GM20431 (cell line): ENCODE results near the gene DNER.
"Not testable (repeated sequence)": the region's sequence is repeated elsewhere in the genome, so short reads cannot be mapped to it uniquely, and the experiment has no call there.

Source experiments
- in situ Hi-C: fragments of 300-500 bp; cut with MseI, MboI; formaldehyde crosslinking; loops from one replicate; pipeline ENCODE4 v1.15.0; 2020; ENCODE audit warnings: low sequenced_read_pairs; ENCODE audit not compliant: unreplicated experiment

The DNER gene

GRCh38 chr2:229417176-229417575 lies 297.2 kb downstream of the DNER start:
- in situ Hi-C loops = no loop called here

DNA sequence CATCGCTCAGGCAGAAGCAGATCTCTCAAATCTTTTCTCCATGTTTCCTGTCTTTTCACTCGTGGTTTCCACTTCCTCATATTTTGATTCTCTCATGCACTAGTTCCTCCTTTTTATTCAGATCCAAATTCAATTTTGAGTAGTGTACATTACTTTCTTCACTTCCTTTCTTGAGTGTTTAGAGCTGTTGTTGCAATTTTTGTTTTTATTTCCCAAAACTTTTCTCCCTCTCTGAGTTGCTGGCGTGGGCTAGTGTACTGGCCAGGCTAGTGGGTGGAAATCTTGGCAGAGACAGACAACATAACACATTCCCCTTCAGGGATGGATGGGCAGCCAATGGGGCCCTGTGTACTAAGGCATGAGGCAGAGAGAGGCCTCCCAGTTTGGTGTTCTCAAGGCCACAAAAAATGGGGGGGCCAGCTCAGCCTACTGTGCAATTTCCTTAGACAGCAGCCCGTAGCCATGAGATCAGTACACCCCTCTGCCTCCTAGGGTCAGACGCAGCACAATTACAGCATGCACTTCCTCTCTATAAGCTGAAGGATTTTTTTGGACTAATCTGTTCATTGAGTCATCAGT lies 298.1 kb downstream of the DNER start:
- in situ Hi-C loops = no loop called here

GRCh38 chr2:229414631-229415030 lies 299.7 kb downstream of the DNER start:
- in situ Hi-C loops = no loop called here

GRCh38 chr2:229412686-229413085 lies 301.7 kb downstream of the DNER start:
- in situ Hi-C loops = no loop called here

DNA sequence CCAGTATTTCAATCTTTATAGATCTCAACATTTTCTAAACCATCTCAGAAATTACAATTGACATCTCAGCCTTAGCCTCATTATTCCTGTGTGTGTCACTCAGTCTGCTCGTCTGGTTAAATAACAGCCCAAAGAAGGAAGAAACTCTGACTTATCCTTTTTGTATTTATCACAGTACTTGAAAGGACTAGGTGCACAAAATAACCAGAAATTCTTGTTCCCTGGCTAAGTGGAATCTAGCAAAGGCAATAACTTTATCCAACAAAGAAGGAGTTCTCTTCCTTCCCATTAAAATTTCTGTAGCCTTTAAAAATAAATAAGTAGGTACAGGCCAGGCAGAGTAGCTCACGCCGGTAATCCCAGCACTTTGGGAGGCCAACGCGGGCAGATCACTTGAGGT lies 303.4 kb downstream of the DNER start:
- in situ Hi-C loops = no loop called here

- in situ Hi-C loops = no loop called here
Measured at GRCh38 chr2:229410264-229410663, 304.1 kb downstream of the DNER start.

DNA sequence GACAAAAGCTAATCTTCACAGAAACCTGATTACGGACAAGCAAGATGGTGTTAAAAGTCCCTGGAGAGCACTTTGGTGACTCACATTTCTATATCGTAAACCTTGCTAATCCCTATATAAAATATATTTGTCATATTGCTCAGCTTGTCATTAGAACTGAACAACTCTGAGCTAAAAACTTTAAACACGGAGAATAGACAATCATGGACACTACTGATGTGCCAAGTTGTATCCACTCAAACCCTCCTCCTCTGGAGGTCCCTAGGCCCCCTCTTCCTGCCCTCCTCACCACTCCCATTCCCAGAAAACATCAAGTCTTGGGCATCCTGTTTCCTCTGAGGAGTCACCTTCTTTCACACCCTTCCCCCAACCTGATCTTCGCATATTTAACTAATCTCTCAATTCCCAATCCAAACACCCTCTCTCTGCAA lies 304.6 kb downstream of the DNER start:
- in situ Hi-C loops = no loop called here

DNA sequence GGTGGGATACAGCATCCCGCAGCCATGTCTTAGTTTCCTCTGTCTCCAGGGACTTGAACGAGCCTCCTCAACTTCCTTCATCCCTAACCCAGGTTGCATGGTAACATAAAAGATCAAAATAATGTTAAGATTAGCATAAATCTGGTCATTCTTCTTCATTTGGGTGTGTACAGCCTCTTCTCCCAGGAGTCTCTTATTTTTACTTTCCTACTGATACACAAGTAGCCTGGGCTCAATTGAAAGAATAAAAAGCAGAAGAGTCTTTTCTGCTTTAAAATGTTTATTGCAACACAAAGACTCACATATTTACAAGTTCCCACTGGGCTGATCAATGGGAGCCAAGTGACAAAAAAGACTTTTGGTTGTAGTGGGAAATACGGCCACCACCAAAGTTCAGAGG lies 305.4 kb downstream of the DNER start:
- in situ Hi-C loops = no loop called here

DNA sequence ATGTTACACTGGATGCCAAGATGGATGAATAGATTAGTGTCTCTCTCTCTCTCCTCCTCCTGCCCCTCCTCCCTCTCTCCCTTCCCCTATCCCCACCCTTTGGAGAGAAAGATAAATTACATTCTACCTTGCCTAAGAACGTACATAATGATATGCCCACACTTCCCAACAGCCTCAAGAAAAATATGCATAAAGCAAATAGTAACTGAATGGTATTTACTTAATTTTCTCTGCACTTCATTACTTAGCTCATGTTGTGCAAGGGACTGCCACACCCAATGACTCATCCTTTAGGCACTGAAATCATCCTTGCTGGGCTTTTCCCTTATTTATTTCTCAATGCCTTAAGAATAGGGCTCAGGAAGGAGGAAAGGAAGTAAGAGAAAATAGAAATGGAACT lies 306.0 kb downstream of the DNER start:
- in situ Hi-C loops = no loop called here

GRCh38 chr2:229407170-229407569 lies 307.2 kb downstream of the DNER start:
- in situ Hi-C loops = no loop called here

DNA sequence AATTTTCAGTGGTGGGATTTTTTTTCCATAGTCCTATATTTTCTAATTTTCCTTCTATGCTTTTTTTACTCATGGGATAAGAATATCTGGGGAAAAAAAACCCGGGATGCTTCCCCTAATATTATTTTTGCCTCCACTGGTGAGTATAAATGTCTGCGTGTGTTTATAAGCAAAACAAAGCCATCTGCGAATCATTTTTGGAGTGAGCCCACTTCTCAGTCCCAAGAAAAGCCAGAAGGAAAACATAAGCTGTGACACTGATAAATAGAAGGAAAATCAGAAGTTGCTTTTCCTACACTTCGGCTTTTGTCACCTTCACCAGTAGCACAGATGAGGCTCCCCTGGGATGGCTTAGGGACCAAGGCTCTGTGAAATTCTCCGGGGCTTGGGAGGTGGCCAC lies 308.6 kb downstream of the DNER start:
- in situ Hi-C loops = no loop called here

DNA sequence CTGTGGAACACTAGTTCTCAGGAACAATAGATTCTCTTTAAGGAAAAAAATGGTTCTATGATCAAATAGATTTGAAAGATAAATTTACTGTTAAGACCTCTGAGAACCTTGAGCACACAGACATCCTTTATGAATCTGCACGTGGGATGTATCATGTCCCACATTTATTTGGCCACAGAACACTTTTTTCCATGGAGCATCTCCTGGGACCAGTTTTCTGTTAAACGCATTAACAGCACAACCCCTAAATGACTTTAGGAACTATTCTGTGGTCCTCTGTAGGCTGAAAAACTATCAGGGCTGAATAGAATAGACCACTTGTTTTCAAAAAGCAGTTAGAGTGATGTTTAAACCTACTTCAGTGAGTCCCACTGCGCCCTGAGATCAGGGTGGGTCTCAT lies 311.1 kb downstream of the DNER start:
- in situ Hi-C loops = no loop called here

GRCh38 chr2:229401171-229401865 lies 313.0 kb downstream of the DNER start:
- in situ Hi-C loops = no loop called here

- in situ Hi-C loops = no loop called here
Measured at GRCh38 chr2:229393926-229394325, 320.4 kb downstream of the DNER start.

DNA sequence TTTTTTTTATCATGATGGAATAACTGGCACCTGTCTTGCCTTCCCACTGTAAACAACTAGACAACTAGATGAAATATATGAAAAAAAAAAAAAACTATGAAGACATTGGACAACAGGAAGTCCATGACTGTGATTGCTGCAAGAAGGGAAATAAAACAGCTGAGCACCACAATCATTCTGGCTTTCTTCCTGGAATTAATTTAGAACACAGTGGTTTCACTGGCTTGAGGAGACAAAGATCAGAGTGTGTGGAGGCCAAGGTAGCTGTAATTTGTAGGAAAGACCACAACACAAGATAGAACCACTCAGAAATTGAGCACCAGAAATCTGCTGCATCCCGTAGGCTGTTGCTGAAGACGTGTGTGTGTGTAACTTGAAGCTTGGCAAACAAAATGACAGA lies 322.2 kb downstream of the DNER start:
- in situ Hi-C loops = no loop called here

DNA sequence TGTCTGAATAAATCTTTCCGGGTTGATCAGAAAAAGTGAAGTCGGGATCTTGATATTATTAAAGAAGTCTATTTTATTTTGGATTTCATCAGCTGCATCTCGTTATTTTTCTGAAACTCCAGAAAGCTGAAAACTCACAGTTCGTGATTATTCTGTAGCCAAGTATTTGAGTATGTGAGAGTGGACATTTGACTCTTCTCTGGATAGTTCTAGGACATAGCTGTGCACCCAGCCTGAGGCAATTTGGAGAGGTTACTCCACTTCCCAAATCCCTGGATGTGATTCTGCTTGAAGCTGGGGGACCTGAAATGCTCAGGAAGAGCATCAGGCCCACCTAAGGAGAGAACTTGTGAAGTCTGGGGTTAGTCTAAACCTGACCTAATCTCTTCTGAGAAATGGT lies 325.6 kb downstream of the DNER start:
- in situ Hi-C loops = no loop called here

DNA sequence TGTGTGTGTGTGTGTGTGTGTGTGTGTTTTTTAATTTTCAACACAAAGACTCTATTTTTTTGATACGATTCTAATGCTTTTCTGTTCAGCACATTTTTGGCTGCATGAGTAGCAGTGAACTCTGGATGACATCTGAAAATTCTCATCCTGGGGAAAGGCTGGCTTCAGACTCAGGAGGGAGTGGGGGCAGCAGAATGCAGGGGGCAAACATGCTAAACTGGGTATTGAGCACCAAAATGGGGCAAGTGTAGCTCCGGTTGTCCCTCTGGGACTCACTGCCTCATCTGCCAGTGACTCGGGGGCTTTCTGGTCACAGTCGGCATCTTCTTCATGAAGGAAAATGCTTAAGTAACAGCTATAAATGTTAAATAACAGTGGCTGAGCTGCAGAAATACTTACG lies 326.5 kb downstream of the DNER start:
- in situ Hi-C loops = no loop called here

DNA sequence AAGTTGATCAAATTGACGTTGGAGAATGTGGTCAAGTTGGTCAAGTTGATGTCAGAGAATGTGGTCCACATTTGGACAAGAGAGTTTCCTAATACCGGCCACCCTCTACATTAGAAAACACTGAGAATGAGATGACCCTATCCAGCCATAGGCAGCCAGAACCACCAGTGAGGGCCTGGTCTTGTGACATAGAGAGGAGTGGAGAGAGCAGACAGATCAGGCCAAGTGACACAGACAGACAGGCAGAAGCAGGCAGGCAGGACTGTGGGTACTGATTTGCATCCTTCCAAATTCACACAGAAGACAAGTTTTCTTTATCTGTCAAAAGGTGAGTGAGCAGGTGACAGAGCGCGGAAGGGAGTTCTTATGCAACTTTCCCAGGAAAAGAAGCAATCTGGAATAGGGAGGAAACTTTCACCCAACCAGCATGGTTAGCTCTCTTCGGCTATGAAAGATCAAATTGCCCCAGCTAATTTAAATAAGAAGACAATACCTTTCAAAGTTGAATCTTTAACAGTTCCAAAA lies 334.2 kb downstream of the DNER start:
- in situ Hi-C loops = no loop called here

DNA sequence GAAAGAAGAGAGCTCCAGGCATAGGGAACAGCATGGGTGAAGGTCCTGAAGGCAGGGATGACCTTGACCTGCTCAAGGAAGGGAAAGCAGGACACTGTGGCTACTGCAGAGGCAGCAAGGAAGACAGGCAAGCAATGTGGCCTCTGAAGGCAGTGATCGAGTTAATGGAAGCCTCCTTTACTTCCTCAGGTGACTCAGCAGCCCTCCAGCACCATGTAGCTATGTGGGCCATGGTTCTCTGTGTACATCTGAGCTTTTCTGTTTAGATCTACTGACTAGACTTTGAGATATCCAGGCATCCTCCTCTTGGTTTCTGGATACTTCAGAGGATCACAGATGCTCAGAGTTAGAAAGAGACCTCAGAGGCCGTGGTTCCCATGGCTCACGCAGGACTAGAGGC lies 336.0 kb downstream of the DNER start:
- in situ Hi-C loops = no loop called here

DNA sequence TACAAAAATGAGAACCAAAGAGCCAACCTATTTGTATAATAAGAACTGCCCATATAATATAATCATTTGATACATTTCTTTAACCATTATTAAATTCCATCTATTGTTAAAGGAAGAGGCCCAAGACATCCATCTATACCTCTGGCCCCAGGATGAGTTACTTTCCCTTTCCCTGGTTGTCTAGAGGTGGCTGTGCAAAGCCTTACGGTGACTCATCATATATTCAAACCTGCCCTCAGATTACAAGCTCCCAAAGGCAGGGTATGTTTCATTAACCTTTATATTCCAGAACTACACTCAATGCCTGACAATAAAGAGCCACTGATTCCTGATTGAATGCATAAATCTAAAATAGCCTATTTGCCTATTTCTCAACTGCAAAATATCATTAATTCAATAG lies 337.5 kb downstream of the DNER start:
- in situ Hi-C loops = no loop called here

DNA sequence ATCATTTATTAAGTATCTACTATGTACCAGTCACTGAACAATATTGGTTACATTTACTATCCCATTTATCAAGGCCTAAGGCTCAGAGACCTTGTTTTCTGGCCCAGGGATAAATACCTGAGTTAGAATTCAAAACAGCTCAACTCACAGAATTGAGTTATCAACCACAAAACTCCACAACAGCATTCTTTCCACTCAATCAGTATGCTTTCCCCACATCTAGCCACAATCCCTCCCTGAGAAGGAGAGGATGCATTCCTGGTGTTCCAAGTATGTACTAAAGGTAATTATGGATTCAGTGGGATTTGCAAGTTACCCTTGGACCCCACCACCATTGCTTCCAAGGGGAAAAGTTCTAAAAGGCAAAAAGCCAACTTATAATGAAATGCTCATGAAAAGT lies 339.1 kb downstream of the DNER start:
- in situ Hi-C loops = no loop called here

- in situ Hi-C loops = not testable (repeated sequence)
Measured at GRCh38 chr2:229373311-229373710, 341.0 kb downstream of the DNER start.
